ENCODE results near the gene PROSER2. TPM values are rescaled to one million over a fixed set of nuclear protein-coding genes. Genes with fewer than 3 reads are reported as not detected.

Gene PROSER2
- total RNA-seq, 2 donors from 2014 or later: 6.2 to 9.5 TPM

DNA sequence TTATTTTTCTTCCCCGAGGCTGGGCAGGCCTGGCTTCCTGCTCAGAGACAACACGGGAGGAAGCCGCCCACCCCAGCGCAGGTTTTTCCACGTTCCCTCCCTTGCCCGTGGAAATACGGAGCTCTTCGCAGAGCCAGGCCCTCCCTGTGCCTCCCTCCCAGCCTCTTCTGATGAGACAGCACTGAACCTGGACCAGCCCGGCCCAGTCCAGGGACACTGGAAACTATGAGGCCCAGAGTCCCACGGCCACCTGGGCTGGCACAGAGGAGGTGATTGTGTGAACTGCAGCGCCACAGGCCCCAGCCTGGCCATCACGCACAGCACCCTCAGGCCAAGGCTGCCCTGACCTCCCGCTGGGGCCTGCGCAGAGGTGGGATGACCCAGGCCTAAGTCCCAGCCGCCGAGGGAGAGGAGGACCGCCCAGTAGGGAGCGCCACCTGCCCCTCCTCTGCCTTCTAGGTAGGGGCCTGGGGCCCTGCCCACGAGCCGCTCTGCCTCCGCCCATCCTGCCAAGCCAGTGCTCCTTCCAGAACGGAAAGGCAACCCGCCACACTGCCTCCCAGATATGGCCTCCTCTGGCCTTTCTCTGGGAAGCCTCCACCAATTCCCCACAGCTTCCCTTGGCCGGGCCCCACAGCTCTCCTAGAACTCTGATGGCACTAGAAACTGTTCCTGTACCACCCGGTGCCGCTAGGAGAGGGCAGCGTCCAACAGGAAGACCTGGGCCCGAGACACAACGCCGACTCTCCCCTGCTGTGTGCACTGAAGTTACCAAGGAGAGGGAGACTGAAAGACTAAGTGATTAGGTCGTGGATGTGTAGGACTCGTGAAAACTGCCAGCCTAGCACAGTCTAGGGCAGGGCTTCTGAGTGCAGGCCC is 57.2 kb downstream of the PROSER2 start:
- H3K27ac ChIP-seq: no peak overlapping the region
- no peak overlapping the region for H3K4me3 ChIP-seq
- H3K27me3 ChIP-seq (replicated peaks; ENCODE audit: insufficient read depth): no peaks in the 10 kb centered on the region
- H3K36me3 ChIP-seq: no peaks in the 10 kb centered on the region
- DNase-seq (ENCODE audit: low spot score) (no peak), ATAC-seq (ENCODE audit: insufficient number of reproducible peaks, low FRiP score, low read depth) (no peak)
- TF ChIP-seq, protein P1, sequence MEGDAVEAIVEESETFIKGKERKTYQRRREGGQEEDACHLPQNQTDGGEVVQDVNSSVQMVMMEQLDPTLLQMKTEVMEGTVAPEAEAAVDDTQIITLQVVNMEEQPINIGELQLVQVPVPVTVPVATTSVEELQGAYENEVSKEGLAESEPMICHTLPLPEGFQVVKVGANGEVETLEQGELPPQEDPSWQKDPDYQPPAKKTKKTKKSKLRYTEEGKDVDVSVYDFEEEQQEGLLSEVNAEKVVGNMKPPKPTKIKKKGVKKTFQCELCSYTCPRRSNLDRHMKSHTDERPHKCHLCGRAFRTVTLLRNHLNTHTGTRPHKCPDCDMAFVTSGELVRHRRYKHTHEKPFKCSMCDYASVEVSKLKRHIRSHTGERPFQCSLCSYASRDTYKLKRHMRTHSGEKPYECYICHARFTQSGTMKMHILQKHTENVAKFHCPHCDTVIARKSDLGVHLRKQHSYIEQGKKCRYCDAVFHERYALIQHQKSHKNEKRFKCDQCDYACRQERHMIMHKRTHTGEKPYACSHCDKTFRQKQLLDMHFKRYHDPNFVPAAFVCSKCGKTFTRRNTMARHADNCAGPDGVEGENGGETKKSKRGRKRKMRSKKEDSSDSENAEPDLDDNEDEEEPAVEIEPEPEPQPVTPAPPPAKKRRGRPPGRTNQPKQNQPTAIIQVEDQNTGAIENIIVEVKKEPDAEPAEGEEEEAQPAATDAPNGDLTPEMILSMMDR (IDR thresholded peaks at IDR 0.05): no peak
- H3K4me1 ChIP-seq (ENCODE audit: control insufficient read depth in 1 of 2, low read depth in 2 of 2): peaks cover 0 to 4% of the 10 kb centered on the region in 2 donors
- no peaks in the 10 kb centered on the region for H3K9me3 ChIP-seq

- DNase-seq (ENCODE audit: low spot score): no peak
- Histone ChIP-seq H3K9me3 (no peaks in the 10 kb centered on the region), H3K36me3 (no peaks in the 10 kb centered on the region), H3K4me1 (ENCODE audit: control insufficient read depth in 1 of 2, low read depth in 2 of 2) (no peaks in the 10 kb centered on the region), H3K27me3 (replicated peaks; ENCODE audit: insufficient read depth) (no peaks in the 10 kb centered on the region), H3K4me3 (no peak overlapping the region), H3K27ac (no peak overlapping the region)
- TF ChIP-seq, protein P1 (IDR thresholded peaks at IDR 0.05): no peak
- ATAC-seq (ENCODE audit: insufficient number of reproducible peaks, low FRiP score, low read depth): no peak
Observed at GRCh38 chr10:11881030-11881476, 57.9 kb downstream of the PROSER2 start.

GRCh38 chr10:11881477-11882417 is 58.6 kb downstream of the PROSER2 start:
- no peak overlapping the region for H3K4me3 ChIP-seq
- H3K27me3 ChIP-seq (replicated peaks; ENCODE audit: insufficient read depth): no peaks in the 10 kb centered on the region
- no peak overlapping the region for H3K27ac ChIP-seq
- no peaks in the 10 kb centered on the region for H3K4me1 ChIP-seq (ENCODE audit: control insufficient read depth in 1 of 2, low read depth in 2 of 2)
- DNase-seq (ENCODE audit: low spot score) (no peak), ATAC-seq (ENCODE audit: insufficient number of reproducible peaks, low FRiP score, low read depth) (no peak)
- TF ChIP-seq, protein P1 (IDR thresholded peaks at IDR 0.05): no peak
- H3K36me3 ChIP-seq: no peaks in the 10 kb centered on the region
- no peaks in the 10 kb centered on the region for H3K9me3 ChIP-seq

DNA sequence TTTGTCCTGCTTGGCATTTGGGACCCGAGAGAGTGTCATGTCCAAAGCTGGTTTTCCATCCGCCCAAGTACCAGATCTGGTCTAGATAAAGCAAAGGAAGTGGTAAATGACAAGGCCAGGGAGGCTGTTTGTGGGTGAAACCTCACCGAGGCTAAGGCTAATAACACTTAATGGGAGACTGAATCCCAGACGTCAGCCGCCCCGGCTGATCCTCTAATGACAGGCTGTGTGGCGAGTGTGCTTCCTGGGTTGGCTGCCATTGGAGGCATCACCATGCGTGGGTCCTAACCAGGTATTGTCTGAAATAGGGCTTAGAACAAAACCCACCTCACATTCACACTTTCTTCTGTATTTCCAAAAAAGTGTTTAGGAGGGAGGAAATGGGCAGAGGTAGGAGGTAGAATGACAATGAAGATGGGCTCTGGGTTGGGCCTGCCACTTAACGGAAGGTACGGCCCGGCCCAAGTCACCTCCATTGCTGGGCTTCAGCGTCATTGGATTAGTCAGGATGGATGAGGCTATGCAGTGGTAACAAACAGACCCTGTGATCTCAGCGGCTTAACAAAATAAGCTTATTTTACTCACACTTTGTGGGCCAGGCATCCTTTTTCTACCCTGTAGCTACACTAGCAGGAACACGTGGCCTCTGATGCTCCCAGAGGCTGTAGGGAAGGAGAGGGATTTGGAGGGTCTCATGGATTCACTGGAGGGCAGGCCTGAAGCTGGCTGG is 59.7 kb downstream of the PROSER2 start:
- no peaks in the 10 kb centered on the region for H3K4me1 ChIP-seq (ENCODE audit: control insufficient read depth in 1 of 2, low read depth in 2 of 2)
- DNase-seq (ENCODE audit: low spot score): no peak
- TF ChIP-seq, protein P1 (IDR thresholded peaks at IDR 0.05): no peak
- no peak overlapping the region for H3K27ac ChIP-seq
- no peak for ATAC-seq (ENCODE audit: insufficient number of reproducible peaks, low FRiP score, low read depth)
- no peak overlapping the region for H3K4me3 ChIP-seq
- H3K27me3 ChIP-seq (replicated peaks; ENCODE audit: insufficient read depth): no peaks in the 10 kb centered on the region
- no peaks in the 10 kb centered on the region for H3K9me3 ChIP-seq
- H3K36me3 ChIP-seq: no peaks in the 10 kb centered on the region
